Left colon (tissue), 2 donors: ENCODE measurements around the gene JAGN1. TPM values are rescaled to one million over a fixed set of nuclear protein-coding genes. Genes with fewer than 3 reads are reported as not detected.
A peak's percentile ranks its signal among the peaks of the same experiment; 100 is the strongest.

Experiments used
- ATAC-seq: fragments of 200-7000 bp; cut with Tn5 transposase; one replicate; pipeline ENCODE4 v1.9.1; 2020; ENCODE audit warnings: mild to moderate bottlenecking, moderate library complexity
- DNase-seq, 2 donors: peaks; one replicate each; pipeline ENCODE4 v3.0.0-alpha.2; 2020
- intact Hi-C, 2 donors: fragments of 100-400 bp; cut with DNase I in 1 of 2; cut with micrococcal nuclease in 1 of 2; formaldehyde crosslinking; loops; one replicate each; pipeline versions ENCODE4 v1.11.2 to v1.14.0; 2022; cut with DNase I, micrococcal nuclease
- total RNA-seq, 2 donors: library from RNA; stranded (reverse); fragmentation: NEBNext Ultra II Directional; extraction: Animal tissue kit (Norgen Biotek cat#: 25700); gene quantifications; one replicate each; pipeline ENCODE4 v1.2.1, GENCODE V29; 2021
- donor health status: DM: no; HTN: no; CAD: no.
- donor health status: DM: yes; HTN: yes; CAD: no.

Gene JAGN1
- total RNA-seq, 2 donors from 2014 or later = 40.9 to 41.7 TPM

GRCh38 chr3:9911863-9912262 is 21.5 kb downstream of the JAGN1 start:
- ATAC-seq (no peak), DNase-seq (no peak)
- intact Hi-C loops = loop anchor here in 1 of 2 donors (10.0 kb wide), 1 partner anchor 57 kb away; no protein-coding TSS in a partner anchor

- DNase-seq (no peak), ATAC-seq (no peak)
- intact Hi-C loops = loop anchor here in 1 of 2 donors (10.0 kb wide), 1 partner anchor 58 kb away; no protein-coding TSS in a partner anchor
These were observed 22.0 kb downstream of the JAGN1 start for GRCh38 chr3:9912294-9912935.

- DNase-seq = no peak
- no peak for ATAC-seq
- intact Hi-C loops = loop anchor here in 1 of 2 donors (10.0 kb wide), 1 partner anchor 59 kb away; no protein-coding TSS in a partner anchor
These were observed 23.2 kb downstream of the JAGN1 start for GRCh38 chr3:9913601-9914000.

GRCh38 chr3:9914011-9914410 is 23.6 kb downstream of the JAGN1 start:
- no peak for DNase-seq
- intact Hi-C loops = loop anchor here in 1 of 2 donors (10.0 kb wide), 1 partner anchor 59 kb away; no protein-coding TSS in a partner anchor
- no peak for ATAC-seq

DNA sequence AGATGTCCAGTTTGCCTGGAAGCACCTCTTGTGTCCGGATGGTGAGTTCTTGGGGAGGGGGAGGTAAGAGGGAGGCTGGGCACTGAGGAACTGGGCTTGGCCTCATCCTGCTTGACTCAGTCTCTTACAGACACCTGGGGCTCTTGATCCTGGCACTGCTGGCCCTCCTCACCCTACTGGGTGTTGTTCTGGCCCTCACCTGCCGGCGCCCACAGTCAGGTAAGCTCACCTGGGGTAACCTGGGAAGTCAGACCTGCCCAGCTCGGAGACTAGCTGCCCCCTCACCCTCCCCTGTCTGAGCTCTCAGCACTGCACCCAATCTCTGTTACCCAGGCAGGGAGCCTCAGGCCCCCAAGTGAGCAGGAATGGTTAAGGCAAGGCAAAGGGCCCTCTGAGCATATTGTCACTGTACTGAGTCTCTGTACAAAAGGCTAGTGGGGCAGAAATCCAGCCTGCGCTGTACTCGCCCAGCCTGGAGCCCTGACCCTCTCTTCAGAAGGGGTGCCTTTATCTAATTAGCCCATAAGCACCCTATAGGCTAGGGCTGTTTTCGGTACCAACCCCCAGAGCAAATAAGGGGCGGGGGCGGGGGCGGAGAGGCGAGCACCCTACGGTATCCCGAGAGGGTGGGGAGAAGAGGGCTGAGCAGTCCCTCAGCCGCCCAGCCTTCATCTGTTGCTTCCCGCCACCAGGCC is 24.3 kb downstream of the JAGN1 start:
- ATAC-seq = no peak
- intact Hi-C loops = loop anchor here in 1 of 2 donors (10.0 kb wide), 1 partner anchor 60 kb away; no protein-coding TSS in a partner anchor
- no peak for DNase-seq

DNA sequence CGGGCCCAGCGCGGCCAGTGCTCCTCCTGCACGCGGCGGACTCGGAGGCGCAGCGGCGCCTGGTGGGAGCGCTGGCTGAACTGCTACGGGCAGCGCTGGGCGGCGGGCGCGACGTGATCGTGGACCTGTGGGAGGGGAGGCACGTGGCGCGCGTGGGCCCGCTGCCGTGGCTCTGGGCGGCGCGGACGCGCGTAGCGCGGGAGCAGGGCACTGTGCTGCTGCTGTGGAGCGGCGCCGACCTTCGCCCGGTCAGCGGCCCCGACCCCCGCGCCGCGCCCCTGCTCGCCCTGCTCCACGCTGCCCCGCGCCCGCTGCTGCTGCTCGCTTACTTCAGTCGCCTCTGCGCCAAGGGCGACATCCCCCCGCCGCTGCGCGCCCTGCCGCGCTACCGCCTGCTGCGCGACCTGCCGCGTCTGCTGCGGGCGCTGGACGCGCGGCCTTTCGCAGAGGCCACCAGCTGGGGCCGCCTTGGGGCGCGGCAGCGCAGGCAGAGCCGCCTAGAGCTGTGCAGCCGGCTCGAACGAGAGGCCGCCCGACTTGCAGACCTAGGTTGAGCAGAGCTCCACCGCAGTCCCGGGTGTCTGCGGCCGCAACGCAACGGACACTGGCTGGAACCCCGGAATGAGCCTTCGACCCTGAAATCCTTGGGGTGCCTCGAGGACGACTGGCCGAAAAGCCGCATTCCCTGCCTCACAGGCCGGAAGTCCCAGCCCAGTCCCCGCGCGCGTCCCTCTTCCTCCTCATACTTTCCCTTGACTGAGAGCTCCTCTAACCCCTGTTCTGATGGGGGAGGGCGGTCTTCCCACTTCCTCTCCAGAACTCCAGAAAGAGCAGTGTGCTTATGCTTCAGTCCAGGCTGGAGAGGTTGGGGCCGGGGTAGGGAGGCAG is 25.1 kb downstream of the JAGN1 start:
- DNase-seq = peak; percentile 76 to 81
- intact Hi-C loops = loop anchor here in 1 of 2 donors (10.0 kb wide), 1 partner anchor 61 kb away; no protein-coding TSS in a partner anchor
- peak; percentile 53 for ATAC-seq

- intact Hi-C loops = loop anchor here in 1 of 2 donors (10.0 kb wide), 1 partner anchor 62 kb away; no protein-coding TSS in a partner anchor
- DNase-seq (no peak), ATAC-seq (no peak)
These were observed 25.9 kb downstream of the JAGN1 start for GRCh38 chr3:9916346-9916733.

DNA sequence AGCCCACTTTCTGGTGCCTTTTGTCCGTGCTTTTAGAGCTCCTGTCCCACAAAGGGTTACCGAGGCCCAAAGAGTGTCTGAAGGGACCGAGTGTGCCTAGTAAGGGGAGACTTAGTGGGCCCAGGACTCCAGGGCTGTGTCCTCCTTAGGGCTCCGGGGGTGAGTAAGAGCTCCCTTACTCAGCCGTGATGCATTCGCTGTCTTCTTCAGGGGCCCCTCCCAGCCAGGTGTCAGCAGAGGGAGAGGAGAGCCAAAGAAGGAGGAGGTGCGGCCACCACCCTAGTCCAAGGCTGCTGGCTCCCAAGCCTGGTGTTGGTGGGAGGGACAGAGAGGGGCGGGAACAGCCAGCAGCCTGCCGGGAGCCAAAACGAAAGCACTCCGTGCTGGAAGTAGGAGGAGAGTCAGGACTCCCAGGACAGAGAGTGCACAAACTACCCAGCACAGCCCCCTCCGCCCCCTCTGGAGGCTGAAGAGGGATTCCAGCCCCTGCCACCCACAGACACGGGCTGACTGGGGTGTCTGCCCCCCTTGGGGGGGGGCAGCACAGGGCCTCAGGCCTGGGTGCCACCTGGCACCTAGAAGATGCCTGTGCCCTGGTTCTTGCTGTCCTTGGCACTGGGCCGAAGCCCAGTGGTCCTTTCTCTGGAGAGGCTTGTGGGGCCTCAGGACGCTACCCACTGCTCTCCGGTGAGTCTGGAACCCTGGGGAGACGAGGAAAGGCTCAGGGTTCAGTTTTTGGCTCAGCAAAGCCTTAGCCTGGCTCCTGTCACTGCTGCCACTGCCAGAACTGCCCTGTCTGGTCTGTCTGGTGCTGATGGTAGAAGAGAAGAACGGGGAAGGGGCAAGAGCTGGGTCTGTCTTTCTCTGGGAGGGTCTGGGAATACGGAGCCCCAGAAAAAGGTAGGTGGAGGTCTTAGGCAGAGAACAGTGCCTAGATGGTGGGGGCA is 26.6 kb downstream of the JAGN1 start, which contains the start of gene IL17RC:
Gene IL17RC (plus strand): TSS at position 365 of the 947 bp plus-strand sequence. CDS start 218 bp downstream, at position 583.
- intact Hi-C loops = loop anchor here in 1 of 2 donors (10.0 kb wide), 1 partner anchor 62 kb away; no protein-coding TSS in a partner anchor
- ATAC-seq (peak; percentile 88), DNase-seq (peak; percentile 88 to 97)

GRCh38 chr3:9917820-9918219 is 27.4 kb downstream of the JAGN1 start:
- intact Hi-C loops = loop anchor here in 1 of 2 donors (10.0 kb wide), 1 partner anchor 63 kb away; no protein-coding TSS in a partner anchor
- no peak for ATAC-seq
- DNase-seq = no peak

- DNase-seq (no peak), ATAC-seq (no peak)
- intact Hi-C loops = loop anchor here in 1 of 2 donors (10.0 kb wide), 1 partner anchor 64 kb away; no protein-coding TSS in a partner anchor
These were observed 28.0 kb downstream of the JAGN1 start for GRCh38 chr3:9918261-9919038.

GRCh38 chr3:9928158-9928557 is 37.7 kb downstream of the JAGN1 start:
- ATAC-seq = no peak
- DNase-seq = no peak
- intact Hi-C loops = no loop called here

- ATAC-seq (no peak), DNase-seq (no peak)
- intact Hi-C loops = no loop called here
These were observed 40.5 kb downstream of the JAGN1 start for GRCh38 chr3:9930804-9931418.

- DNase-seq (no peak), ATAC-seq (no peak)
- intact Hi-C loops = no loop called here
These were observed 42.1 kb downstream of the JAGN1 start for GRCh38 chr3:9932535-9932842.

DNA sequence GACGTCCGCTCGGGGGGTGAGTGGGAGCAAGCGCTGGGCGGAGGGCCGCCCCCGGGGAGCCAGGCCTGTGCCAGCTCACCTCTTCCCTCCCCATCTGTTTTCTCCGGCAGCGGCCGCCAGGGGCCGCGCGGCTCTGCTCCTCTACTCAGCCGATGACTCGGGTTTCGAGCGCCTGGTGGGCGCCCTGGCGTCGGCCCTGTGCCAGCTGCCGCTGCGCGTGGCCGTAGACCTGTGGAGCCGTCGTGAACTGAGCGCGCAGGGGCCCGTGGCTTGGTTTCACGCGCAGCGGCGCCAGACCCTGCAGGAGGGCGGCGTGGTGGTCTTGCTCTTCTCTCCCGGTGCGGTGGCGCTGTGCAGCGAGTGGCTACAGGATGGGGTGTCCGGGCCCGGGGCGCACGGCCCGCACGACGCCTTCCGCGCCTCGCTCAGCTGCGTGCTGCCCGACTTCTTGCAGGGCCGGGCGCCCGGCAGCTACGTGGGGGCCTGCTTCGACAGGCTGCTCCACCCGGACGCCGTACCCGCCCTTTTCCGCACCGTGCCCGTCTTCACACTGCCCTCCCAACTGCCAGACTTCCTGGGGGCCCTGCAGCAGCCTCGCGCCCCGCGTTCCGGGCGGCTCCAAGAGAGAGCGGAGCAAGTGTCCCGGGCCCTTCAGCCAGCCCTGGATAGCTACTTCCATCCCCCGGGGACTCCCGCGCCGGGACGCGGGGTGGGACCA is 42.6 kb downstream of the JAGN1 start:
- intact Hi-C loops = no loop called here
- ATAC-seq (peak; percentile 75), DNase-seq (peak; percentile 85 to 89)

DNA sequence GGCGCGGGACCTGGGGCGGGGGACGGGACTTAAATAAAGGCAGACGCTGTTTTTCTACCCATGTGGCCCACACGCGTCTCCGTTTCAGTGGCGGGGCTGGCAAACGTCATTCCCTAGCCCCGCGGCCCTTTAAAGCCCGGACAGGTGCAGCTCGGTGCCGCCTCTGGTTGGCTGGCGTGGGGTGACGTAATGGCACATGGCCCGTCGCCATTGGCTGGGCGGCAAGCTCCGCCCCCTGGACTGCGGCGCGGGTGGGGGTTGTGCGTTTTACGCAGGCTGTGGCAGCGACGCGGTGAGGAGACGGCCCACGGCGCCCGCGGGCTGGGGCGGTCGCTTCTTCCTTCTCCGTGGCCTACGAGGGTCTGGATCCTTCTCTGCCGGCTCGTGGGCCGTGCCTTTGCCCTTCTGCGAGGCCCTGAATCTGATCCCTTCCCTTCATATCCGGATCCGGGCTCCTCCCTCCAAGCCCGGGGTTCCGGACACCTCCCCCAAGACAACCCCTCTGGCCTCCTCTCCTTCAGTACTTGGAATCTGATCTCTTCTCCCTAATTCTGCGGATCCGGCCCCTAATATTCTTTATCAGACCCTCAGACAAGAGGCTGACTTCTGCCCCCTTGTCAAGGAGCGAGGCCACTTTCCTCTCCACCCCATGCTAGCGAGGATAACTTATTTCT is 43.3 kb downstream of the JAGN1 start, which contains the start of gene CRELD1:
Gene CRELD1 (plus strand): TSS at position 274 of the 674 bp plus-strand sequence. CDS start 605 bp downstream, outside the sequence.
- peak; percentile 96 to 97 for DNase-seq
- peak; percentile 90 for ATAC-seq
- intact Hi-C loops = no loop called here
